GM12874 (cell line): ENCODE data around the gene PRR14.

Experiments
- CTCF ChIP-seq: IDR thresholded peaks from 2 replicates; pipeline ENCODE4 v1.5.1; 2011; ENCODE audit warnings: low read depth, mild to moderate bottlenecking, control low read depth, low read length, moderate library complexity; ENCODE audit not compliant: insufficient read depth

The PRR14 gene

GRCh38 chr16:30652005-30652296 is 1.2 kb downstream of the PRR14 start:
- TF ChIP-seq CTCF, result no peak

- TF ChIP-seq CTCF, result no peak
Observed at GRCh38 chr16:30652718-30653117, 2.0 kb downstream of the PRR14 start.

GRCh38 chr16:30654856-30655255 is 4.1 kb downstream of the PRR14 start:
- TF ChIP-seq CTCF, result no peak

DNA sequence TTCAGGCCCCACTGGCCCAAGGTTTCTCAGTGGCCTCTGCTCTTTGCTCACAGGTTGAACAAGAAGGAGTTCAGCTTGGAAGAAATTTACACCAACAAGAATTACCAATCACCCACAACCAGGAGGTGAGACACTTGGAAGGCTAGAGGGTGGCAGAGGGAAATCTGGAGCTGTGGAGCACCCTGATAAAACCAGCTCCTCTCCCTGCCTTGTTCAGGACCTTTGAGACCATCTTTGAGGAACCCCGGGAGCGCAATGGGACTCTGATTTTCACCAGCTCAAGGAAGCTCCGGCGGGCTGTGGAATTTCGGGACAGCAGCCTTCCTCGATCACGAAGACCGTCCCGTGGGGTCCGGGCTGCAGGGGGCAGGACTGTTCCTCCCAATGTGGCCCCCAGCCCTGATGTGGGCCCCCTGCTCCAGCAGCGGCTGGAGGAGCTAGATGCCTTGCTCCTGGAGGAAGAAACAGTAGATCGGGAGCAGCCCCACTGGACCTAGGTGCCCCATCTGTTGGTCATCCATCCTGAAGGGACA is 5.1 kb downstream of the PRR14 start:
- TF ChIP-seq CTCF, result no peak

DNA sequence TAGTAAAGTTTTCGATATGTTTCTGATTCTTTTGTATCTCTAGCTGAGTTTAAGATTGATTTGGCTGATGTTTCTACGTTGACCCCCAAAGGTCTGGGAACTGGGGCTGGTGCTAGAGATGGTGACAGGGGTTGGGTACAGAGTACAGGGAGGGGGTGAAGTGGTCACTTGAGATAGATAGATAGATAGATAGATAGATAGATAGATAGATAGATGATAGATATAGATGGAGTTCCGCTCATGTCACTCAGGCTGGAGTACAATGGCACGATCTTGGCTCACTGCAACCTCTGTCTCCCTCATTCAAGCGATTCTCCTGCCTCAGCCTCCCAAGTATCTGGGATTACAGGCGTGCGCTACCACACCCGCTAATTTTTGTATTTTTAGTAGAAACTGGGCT is 5.6 kb downstream of the PRR14 start:
- no peak for TF ChIP-seq CTCF

DNA sequence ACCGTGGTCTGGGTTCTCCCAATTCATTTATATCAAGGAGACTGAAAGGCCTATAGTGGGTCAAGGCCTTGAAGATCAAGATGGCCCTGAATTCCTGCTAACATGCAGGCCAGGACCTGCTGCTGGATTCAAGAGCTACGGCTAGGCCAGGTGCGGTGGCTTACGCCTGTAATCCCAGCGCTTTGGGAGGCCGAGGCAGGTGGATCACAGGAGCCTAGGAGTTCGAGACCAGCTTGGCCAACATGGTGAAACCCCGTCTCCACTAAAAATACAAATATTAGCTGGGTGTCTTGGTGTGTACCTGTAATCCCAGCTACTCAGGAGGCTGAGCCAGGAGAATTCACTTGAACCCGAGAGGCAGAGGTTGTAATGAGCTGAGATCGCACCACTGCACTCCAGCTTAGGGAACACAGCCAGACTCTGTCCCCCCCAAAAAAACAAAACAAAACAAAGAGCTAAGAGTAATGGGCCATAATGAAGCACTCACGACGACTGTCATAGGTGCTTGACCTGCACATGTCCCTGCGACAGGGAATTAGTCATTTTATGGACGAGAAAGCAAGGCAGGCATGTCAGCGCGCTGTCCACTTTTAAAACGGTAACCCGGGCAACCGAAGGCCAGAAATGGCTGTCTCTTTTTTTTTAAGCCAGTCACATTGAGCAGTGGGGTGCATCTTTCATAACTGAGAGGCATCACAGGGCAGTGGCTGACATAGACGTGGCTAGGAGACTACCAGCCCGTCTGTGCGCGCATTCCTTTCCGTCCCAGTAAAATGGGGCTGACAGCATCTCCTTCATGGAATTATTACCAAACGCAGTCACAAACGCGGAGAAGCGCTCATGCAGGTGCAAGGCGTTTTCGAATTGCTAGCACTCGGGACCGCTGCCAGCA is 6.5 kb downstream of the PRR14 start:
- TF ChIP-seq CTCF, result no peak

- TF ChIP-seq CTCF, result peak; percentile 89
Observed at GRCh38 chr16:30657866-30658730, 7.3 kb downstream of the PRR14 start, which contains the start of gene FBRS. Gene FBRS (plus strand): TSS chr16:30658431. CDS start chr16:30659519, 1,088 bp downstream.
